ENCODE results near the gene NRXN3.
A peak's percentile ranks its signal among the peaks of the same experiment; 100 is the strongest.

The NRXN3 gene

GRCh38 chr14:78633752-78634151 lies 463.6 kb downstream of the NRXN3 start:
- DNase-seq: peak in 15 of 58 donors; percentile 0 to 32 (median 8)

DNA sequence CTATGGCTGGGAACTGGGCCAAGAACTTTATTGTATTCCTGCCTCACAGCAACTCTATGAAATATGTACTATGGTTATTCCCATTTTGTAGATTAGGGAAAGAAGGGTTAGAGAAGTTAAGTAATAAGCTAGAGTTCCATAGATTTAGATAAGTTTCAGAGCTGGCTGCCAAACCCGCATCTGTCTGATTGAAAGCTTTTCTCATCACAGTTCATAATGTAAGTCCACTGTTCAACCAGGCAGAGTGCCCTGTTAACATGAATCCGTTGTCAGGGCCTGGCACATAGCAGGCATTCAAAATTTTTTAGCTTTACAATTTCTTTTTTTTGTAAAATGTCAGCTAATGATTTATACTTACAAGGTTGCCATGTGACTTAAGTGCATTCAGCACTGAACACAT lies 467.3 kb downstream of the NRXN3 start:
- no peak for DNase-seq

- DNase-seq: no peak
Observed at GRCh38 chr14:78637908-78638475, 467.8 kb downstream of the NRXN3 start.

- DNase-seq: no peak
Observed at GRCh38 chr14:78638926-78639325, 468.8 kb downstream of the NRXN3 start.

- DNase-seq: no peak
Observed at GRCh38 chr14:78644824-78645559, 474.8 kb downstream of the NRXN3 start.

DNA sequence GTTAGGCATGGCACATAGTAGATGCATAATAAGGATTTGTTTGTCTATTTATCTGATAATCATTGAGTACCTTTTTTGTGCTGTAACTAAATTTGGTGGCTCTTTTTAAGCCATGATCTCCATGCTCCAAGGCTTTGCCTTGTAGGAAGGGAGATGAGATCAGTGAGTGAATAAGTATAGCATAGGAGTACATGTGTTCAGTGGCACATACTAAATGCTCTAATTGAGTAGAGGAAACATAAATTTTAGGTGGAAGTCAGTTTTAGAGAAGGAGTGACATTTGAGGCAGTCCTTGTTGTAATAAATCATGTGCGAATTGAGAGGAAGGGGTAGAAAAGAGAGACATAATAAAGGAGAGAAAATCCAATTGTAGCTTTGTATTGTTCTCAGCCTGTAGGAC lies 482.6 kb downstream of the NRXN3 start:
- no peak for DNase-seq

DNA sequence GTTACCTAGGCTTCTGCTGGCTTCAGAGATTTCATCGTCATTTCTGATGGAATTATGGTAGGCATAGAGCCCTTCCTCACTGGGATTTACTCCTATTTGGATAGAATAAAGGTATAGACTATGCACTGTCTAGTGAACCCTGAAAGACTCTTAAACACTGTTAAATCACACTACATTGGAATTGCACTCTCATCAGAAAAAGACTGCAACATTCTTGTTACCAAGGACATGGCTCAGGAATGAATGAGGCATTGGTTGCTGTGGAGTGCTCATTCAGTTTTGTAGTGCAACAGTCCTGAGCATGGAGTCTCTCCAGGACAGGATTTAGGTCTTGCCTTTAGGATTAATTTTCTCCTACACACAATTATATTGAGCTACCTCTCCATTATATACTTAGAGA lies 483.0 kb downstream of the NRXN3 start:
- no peak for DNase-seq

GRCh38 chr14:78657451-78657850 lies 487.3 kb downstream of the NRXN3 start:
- DNase-seq: no peak

DNA sequence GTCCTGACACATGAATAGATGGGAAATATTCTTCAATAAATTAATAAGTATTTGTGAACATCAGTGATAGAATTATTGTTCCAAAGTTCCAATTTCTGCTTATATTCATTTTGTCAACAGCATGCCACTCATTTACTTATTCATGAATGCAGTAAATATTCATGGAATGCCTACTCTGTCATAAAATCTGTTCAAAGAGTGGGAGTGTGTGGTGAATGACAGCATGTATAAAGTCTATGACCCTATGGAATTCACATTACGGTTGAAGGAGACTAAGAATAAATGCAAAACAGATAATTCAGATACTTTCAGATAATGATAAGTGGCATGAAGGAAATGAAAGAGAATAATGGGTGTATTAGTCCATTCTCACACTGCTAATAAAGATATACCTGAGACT lies 494.7 kb downstream of the NRXN3 start:
- no peak for DNase-seq

GRCh38 chr14:78666336-78667056 lies 496.3 kb downstream of the NRXN3 start:
- DNase-seq: peak in 11 of 58 donors; percentile 2 to 46 (median 7)

GRCh38 chr14:78667141-78667540 lies 497.0 kb downstream of the NRXN3 start:
- DNase-seq: no peak

- no peak for DNase-seq
Observed at GRCh38 chr14:78673845-78674244, 503.7 kb downstream of the NRXN3 start.

DNA sequence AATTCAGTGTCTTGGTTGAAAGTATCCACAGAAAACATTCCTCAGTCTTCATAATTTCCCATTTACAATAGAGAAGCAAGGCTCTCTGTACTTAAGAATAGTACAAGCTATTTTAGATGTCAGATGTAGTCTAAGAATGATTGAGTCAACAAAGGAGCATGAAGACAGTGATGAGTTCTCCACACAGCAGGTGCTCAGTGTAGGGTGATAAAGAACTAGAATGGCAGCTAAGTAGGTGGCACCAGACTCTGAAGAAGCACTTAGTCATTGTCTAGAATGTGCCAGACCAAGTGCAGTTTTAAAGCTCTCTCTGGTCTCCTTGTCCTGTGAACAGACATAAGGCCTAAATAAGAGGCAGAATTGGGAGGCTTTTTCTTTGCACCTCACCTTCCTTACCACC lies 504.6 kb downstream of the NRXN3 start:
- peak in 7 of 58 donors; percentile 1 to 52 (median 5) for DNase-seq

GRCh38 chr14:78683206-78683605 lies 513.0 kb downstream of the NRXN3 start:
- DNase-seq: no peak

- DNase-seq: no peak
Observed at GRCh38 chr14:78683981-78684380, 513.8 kb downstream of the NRXN3 start.

- no peak for DNase-seq
Observed at GRCh38 chr14:78688503-78688902, 518.3 kb downstream of the NRXN3 start.

GRCh38 chr14:78690836-78691235 lies 520.7 kb downstream of the NRXN3 start:
- peak in 2 of 58 donors; percentile 2 to 32 for DNase-seq

- no peak for DNase-seq
Observed at GRCh38 chr14:78697341-78697740, 527.2 kb downstream of the NRXN3 start.

DNA sequence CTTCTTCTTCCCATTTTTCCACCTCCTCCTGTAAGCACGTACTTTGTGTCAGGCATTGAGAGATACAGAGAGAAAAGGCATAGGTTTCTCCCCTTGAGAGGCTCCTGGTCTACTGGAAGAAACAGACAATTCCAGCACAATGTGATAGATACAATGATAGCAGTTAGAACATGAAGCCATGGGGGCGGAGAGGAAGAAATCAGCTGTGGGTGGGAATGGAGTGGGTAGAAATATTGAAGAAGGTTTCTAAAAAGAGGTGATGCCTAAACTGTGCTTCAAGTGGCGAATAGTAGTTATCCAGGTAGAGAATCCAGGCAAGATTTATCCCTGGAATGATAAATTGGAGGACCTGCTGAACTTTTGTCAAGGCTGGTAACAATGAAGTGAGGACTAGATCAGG lies 528.8 kb downstream of the NRXN3 start:
- peak in 1 of 58 donors; percentile 9 for DNase-seq

DNA sequence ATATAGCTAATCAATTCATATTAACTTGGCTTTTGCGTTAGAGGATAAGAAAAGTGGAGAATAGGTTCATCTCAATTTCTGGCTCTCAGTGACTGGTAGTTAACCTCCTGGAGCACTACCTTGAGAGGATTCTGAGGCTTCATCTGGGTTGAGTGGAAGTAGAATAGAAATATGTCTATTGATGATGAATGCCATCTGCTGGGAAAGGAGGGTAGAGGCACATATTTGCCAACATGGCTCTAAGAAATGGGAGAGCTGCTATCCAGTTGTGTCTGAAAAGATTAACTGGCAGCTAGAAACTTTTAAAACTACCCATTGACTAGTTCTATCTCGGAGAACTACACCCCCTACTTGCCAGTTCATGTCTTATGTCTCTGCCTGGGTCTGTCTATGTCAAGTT lies 530.1 kb downstream of the NRXN3 start:
- DNase-seq: no peak

DNA sequence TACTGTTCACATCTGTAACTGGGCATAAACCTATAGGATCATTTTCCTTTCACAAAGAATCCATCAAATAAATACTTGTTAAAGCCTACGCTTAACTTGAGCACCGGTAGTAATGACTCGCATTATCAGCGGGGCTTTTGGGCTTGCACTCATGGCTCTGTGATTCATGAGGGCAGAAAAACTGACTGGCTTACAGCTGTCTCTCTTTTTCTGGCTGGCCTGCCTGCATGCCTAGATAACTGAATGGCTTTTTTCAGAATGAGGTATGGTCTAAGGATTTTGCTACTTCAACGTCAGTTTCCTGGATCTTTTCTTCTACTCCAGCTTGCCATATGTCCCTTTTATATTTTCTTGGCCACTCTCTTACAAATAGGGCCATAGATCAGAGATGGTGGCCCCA lies 531.1 kb downstream of the NRXN3 start:
- DNase-seq: no peak

GRCh38 chr14:78704965-78705364 lies 534.8 kb downstream of the NRXN3 start:
- no peak for DNase-seq

DNA sequence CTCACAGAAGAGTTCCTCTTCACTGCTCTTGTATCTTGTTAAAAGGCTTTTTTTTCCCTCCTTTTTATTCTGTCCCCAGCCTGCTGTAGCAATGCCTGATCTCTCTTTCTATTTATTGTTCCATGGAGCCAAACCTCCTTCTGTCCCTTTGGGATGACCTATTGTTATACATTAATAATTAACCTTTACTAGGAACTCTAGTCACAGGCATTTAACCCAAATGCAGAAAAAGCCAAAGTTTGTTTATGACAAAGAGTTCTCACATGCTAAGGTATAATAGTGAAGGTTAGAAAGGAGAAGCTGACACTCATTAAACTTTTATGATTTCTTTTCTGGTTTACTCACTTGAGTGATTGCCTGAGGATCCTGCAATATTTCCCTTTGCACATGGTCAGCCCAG lies 535.8 kb downstream of the NRXN3 start:
- no peak for DNase-seq

Measured in anterior cingulate cortex (tissue), 58 donors.